CD4-positive, alpha-beta T cell treated with Interleukin-6 for 4 hours (primary cell): Measurements from ENCODE around the gene PRKCB.
"Not testable (repeated sequence)": the region's sequence is repeated elsewhere in the genome, so short reads cannot be mapped to it uniquely, and the experiment has no call there.

Experiments
- DNase-seq: peaks from one replicate; pipeline ENCODE4 v3.0.0-alpha.2; 2020; ENCODE audit warnings: mixed read lengths

PRKCB gene

DNA sequence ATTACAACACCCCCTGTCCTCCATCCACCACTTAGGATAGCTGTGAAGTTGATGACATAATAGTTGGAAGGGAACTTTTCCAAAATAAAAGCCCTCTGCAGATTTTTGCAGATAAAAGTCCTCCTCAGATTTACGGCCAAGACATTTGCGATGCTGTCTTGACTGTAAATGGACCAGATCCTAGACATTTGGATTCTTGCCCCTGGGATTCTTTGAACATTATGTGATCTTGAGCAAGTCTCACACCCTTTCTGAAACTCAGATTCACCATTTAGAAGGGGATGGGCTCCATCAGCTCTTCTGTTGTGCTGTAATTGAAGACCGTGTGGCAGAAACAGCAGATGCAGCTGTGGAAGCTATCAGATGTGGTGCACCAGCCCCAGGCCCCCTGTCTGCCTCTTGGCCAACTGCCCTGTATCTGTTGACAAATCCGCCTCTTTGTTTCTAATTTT is 266.5 kb downstream of the PRKCB start:
- no peak for DNase-seq

DNA sequence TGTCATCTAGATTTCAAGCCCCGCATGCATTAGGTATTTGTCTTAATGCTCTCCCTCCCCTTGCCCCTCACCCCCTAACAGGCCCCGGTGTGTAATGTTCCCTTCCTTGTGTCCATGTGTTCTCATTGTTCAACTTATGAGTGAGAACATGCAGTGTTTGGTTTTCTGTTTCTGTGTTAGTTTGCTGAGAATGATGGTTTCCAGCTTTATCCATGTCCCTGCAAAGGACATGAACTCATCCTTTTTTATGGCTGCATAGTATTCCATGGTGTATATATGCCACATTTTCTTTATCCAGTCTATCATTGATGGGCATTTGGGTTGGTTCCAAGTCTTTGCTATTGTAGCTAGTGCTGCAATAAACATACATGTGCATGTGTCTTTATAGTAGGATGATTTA is 269.7 kb downstream of the PRKCB start:
- DNase-seq: not testable (repeated sequence)

DNA sequence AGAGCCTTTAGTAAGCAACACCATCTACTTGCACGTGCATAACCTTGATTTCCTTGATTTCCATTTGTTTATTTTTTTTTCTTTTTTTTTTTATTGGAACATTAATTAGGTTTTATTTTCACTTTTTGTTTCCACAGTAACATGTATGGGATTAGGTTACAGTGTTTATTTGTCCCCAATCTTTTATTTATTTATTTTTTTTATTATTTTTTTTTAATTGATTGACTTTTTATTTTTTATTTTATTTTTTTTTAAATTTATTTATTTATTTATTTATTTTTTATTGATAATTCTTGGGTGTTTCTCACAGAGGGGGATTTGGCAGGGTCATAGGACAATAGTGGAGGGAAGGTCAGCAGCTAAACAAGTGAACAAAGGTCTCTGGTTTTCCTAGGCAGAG is 272.3 kb downstream of the PRKCB start:
- DNase-seq: not testable (repeated sequence)

DNA sequence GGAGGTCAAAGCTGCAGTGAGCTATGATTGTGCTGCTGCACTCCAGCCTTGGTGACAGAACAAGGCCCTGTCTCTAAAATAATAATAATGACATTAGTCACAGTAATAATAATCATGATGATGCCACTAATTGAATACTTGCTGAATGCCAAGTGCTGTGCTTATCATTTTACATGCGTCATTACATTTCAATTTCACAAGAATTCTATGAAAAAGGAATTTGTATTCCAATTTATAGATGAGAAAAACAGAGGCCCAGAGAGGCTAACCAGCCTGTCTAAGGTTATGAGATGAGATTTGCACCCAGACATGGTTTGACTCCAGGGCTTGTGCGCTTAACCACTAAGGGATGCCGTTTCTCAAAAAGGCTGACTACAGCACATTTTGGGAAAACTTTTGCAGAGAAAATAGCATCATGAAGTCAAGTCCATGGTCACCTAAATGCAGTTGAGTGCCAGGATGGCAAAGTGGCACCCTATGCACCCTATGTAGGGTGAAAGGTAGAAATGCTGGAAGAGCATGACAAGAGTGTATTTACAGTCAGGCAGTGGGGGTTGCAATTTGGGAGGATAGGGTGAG is 276.0 kb downstream of the PRKCB start:
- no peak for DNase-seq

DNA sequence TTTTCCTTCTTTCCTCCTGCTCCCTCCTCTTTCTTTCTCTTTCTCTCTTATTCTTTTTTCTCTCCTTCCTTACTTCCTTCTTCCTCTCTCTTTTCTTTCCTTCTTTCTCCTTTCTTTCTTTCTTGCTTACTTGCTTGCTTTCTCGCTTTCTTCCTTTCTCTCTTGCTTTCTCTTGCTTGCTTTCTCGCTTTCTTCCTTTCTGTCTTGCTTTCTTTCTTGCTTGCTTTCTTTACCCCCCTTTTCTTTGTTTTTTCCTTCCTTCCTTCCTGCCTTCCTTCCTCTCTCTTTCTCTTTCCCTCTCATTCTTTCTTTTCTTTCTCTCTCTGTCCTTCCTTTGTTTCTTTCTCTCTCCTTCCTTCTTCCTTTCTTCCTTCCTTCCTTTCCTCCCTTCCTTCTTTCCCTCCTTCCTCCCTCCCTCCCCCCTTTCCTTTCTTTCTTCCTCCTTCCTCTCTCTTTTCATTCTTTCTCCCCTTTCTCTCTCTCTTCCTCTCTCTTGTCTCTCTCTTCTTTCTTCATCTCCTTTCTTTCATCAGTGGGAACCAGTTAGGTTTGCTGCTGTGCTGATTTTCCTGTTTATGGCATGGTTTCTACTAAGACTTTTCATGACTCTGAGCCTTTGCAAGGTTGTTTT is 277.4 kb downstream of the PRKCB start:
- DNase-seq: no peak

DNA sequence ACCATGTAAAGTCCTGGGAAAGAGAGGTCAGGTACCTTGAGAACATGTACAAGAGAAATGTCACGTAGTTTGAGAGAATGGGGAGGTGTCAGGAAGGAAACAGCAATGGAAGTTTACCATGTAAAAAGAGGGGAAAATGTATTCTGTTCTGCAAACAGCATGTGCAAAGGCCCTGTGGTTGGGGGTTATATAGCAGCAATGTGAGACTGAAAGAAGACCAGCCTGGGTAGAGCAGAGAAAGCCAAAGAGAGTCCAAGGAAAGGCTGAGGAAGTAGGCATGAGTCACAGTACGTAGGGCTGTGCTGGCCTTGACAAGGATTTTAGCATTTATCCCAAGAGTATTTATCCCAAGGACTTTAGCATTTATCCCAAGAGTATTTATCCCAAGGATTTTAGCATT is 279.1 kb downstream of the PRKCB start:
- no peak for DNase-seq

DNA sequence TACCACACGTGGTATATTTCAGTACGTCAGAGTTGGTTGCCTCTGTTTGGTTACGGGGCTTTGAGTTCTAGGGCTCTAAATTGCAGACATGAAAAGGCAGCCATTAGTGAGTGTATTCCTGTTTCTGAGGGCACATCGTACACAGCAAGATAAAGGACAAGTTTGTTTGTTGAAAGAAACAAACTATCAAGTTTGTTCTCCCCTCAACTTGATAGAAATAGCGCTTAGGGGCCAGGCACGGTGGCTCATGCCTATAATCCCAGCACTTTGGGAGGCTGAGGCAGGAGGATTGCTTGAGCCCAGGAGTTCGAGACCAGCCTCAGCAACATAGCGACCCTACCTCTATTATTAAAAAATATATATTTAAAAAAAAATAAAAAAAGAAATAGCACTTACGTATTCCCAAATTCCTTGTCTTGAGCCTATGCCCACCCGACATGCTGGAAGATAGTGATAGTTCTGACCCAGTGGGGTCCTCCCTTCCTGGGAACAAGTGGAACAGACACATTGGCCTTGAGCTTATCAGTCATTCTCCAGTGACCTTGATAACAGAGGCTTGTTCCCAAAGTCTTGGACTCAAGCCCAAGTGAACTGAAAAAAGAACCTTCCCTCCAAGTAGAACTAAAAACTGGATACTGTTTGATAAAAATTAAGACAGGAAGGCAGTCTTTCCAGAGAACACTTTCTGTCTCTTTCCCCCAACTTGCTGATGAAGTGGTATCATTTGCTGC is 280.4 kb downstream of the PRKCB start:
- DNase-seq: no peak

DNA sequence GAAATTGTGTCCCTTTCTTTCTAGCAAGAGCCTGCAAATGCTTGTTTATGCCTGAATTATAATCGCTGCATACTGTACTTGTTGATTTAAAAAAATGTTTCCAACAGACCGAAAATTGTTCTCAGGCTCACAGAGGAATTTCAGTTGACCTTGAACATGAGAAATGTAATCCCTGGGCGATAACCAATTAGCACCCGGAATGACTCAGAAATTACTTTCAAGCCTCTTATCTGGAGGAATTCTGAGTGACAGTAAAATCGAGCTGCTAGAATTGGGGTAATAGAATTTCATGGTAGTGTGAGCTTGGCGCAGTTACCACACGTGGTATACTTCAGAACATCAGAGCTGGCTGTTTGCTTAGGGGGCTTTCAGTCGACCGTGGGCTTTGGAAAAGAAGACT is 281.2 kb downstream of the PRKCB start:
- no peak for DNase-seq

DNA sequence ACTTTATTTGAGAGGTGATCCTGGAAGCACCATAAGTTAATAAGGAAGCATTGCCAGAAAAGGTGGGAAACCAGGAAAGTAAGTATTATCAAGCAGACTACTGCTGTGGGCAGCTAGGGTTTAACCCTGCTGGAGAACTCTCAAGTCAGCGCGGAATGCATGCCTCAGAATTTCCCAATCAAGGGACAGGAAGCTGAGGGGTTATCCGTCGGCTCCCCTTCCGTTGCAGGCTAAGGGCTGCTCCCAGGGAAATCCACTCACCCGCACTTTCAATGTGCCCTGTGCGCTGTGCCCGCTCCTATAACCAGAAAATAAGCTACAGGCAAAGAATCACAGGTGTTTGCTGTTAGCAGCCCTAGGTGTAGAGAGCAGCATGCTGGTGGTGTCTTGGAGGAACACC is 281.9 kb downstream of the PRKCB start:
- DNase-seq: no peak

DNA sequence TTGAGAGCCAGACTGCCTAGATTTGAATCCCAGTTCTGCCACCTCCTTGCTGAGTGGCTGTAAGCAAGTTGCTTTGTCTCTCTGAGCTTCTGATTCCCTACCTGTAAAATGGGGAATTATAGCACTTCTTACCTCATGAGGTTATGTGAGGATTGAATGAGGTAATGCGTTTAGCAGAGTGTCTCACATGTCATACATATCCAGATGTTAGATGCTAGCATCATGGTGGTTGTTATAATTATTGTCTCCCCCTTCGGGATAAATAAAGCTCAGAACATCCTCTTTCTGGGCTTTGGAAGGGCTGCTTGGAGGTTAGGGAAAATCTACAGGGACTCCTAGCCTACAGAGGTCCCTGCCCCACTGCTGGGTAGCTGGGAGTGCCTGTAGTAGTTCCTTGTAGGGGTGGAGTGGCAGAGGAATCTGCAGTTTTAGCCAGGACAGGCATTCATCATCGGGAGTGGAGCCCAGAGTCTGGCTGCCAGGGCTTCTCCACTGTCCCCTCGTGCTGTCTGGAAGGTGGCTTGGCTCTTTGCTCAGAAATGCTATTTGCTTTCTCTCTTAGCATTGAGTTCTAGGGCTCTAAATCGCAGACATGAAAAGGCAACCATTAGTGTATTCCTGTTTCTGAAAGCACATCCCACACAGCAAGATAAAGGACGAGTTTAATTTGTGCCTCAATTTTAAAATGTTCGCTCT is 282.5 kb downstream of the PRKCB start:
- no peak for DNase-seq

DNA sequence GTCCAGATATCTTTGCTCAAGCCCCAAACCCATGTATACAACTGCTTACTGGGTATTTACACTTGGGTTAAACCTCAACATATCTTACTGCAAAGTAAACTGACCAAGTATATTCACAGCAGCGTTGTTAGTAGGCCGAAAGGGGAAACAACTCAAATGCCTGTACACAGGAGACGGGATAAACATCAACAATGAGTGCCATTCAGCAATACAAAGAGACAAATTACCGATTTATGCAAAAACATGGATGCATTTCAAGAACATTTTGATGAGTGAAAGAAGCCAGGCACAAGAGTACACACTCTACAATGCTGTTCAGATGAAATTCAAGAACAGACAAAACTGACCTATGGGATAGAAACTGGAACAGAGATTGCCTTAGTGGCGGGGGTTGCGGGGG is 284.0 kb downstream of the PRKCB start:
- DNase-seq: no peak

DNA sequence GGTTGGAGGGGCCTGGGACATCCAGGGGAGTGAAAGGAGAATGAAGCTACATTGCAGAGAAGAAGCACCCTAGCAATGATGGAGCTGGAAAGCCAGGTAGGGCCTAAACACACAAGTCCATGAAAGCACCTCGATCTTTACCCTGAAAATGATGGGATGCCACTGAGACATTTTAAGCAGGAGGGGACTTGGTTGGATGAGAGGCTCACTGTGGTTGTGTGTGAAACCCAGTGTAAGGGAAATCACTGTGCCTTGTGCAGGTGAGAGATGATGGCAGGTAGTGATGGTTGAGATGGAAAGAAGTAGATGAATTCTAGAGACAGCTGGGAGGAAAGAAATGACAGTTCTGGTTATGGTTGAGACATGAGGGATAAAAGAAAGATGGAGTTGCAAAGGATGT is 287.5 kb downstream of the PRKCB start:
- DNase-seq: no peak

DNA sequence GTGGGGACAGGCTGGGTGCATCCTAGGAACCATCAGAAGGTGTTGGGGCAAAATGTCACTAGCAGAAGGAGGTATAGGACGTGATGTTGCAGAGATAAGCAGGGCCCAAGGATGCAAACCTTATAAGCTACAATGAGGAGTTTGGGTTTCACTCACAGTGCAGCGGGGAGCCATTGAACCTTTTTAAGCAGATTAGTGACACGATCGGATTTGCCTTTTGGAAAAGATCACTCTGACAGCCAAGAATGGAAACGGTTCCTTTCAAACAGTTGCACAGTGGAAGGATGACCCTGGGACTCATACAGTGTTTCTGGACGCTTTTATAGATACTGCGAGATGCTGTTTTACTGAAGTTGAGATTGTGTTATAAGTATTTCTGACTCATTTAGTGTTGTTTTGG is 288.5 kb downstream of the PRKCB start:
- DNase-seq: no peak

DNA sequence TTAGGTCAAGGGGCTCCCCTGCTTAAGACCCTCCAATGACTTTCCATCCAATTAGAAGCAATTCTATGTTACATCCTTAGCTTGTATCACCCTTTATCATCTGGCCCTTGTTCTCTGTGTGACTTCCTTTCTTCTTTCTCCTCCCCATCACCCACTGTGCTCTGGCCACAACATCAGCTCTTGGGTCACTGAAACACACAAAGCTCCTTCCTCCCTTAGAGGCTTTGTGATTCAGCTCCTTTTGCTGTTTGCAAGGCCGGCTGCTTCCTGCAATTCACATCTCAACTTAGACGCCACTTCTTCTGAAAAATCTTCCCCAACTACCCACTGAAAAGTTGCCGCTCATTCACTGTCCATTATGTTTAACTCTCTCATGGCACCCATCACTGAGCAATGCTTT is 289.4 kb downstream of the PRKCB start:
- DNase-seq: no peak

DNA sequence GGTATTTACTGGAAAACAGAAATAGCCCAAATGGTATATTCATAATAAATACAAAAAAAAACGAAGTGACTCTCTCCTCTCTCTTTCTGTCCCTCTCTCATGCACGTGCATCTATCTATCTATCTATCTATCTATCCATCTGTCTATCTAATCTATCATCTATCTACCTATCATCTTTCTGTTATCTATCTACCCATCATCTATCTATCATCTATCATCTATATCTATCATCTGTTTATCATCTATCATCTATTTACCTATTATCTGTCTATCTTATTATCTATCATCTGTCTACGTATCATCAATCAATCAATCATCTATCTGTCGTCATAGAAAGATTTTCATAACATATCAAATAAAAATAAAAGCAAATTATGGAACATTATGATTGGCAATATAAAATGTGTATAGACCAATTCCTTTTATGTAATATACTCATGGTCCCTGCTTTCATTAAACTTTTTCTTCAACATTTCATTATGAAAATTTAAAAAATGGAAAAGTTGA is 293.7 kb downstream of the PRKCB start:
- no peak for DNase-seq

DNA sequence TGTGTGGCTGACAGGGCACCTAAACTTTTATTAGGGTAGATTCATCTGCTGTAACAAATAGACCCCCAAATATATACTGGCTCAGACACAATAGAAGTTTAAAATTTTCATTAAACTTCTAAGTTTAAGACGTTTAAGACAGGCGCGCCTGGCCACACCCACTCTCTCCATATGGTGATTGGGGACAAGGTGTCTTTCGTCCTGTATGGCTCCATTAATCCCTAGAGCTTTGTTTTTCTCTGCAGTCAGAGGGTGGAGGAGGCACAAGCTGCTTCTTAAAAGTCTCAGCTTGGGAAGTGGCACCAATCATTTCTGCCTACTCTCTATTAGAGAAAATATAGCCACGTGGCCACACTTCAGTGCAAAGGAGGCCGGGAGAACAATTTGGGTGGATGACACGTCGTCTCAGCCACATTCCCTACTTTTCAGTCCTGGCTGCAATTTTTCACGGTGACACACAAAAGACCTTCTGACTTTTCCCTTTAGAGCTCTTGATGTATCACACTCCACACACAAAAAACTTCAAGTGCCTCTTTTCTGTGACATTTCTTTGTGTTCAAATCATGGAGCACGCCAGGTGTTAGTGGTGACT is 294.8 kb downstream of the PRKCB start:
- DNase-seq: no peak

DNA sequence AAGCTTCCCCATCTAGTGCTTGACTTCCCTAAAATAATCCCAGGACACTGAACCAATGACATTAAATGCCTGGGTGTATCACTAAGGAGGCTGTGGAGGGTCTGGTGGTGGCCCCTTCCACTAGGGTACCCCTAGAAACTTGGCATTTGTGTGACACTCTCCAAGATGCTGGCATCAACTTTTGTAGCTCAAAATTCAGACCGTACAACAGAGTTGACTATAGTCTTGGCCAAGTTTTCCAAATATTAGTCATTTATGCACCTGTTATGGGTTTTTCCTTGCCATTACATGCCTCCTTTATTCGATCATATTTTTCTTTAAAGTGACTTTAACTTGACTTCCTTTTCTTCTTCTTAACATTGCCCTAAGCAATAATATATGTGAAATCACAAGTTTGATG is 295.5 kb downstream of the PRKCB start:
- no peak for DNase-seq

DNA sequence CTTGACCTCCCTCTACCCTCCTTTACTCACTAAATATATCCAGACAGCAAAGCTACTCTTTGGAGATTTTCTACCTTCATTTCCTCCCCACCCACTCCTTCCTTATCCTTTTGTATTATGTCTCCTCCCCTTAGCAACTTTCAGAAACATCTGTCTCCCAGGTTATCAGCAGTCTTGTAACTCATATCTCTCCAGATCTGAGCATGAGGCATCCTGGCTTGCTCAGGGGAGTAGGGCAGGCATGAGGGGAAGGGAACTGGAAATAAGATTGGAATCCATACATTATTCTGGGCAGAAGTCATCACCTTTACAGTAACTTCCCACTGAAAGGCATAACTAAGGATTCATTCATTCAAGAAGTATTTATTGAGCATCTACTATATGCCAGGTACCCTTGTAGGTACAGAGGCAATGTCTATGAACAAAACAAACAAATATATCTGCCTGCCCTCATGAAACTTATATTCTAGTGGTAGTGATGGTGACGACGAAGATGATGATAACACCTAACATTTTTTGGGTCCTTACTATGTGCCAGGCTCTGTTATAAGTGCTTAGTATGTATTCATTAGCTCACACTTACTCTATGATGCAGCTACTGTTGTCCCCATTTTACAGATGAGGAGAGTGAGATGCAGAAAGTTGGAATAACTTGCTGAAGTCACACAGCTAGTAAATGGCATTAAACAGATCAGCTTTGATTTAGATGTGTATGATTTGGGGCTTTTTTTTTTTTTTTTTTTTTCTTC is 296.4 kb downstream of the PRKCB start:
- DNase-seq: no peak

DNA sequence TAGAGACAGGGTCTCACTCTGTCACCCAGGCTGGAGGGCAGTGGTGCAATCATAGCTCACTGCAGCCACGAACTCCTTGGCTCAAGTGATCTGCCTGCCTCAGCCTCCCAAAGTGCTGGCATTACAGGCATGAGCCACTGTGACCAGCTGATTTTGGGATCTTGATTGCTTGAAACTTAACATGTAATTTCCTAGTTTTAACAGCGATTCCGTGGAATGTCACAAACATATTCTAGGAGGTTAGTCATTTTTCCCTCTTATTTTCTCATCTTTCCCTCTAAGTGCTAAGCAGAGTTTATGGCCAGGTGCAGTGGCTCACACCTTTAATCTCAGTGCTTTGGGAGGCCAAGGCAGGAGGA is 297.0 kb downstream of the PRKCB start:
- no peak for DNase-seq

DNA sequence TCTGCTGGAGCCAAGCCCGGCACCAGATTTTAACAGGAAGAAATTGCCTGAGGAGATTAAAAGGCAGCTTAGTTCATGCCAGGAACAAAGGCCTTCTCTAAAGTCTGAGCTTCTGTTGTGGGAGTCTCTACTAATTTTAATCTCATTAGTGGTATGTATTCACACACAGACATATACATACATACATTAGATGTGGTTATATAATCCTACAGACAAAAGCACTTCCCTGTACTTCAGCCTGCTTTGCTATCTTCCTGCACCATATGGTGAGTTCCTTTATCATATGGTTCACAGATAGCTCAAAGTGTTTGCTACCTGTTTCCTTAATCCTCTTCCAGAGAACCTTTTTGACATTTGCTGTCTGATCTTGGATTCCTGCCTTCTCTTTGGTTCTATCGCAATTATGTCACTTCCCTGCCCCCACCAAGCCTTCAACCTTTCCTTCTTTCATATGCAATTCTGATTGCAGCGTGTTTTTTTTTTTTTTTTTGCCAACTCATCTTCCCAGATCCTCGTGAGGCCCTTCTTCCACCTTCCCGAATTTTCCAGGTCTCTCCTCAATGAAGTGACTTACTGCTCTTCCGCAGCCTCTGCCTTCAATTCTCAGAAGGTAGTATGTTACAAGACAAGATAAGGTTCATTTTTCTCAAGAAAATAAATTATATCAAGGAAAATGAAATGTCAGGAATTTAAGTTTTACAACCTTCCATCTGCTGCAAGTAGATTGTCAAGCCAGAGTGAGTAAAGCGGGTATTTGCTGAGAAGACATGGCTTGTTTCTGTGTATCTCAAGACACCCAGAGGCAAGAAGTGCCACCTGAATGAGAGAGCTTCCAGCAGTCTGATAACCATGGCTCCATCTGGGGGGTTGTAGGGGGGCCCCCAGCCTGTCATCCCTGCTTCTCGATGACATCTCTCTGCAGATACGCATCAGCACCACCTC is 300.1 kb downstream of the PRKCB start:
- DNase-seq: no peak

DNA sequence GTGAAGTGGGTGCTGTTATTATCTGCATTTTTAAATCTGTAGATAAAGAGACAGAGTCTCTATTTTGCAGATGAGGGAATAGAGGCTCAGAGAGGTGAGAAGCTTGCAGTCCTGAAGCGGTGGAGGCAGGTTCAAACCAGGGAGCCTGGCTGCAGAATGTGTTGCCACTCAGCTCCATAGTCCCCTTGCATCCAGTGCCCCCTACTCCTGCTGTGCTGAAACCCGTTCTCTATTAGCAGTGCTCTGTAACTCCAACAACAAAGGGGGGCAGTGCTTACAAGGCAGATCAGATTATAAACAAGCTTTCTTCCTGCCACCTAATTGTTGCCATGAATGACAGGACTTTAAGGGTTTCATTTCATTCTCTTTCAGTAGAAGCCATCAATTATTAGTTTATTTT is 302.2 kb downstream of the PRKCB start:
- no peak for DNase-seq
